ENCODE data around the gene ORAI1. TPM values are rescaled to one million over a fixed set of nuclear protein-coding genes. Genes with fewer than 3 reads are reported as not detected.

ORAI1 gene
- 7.9 and 8.2 TPM in 2 replicates for total RNA-seq

DNA sequence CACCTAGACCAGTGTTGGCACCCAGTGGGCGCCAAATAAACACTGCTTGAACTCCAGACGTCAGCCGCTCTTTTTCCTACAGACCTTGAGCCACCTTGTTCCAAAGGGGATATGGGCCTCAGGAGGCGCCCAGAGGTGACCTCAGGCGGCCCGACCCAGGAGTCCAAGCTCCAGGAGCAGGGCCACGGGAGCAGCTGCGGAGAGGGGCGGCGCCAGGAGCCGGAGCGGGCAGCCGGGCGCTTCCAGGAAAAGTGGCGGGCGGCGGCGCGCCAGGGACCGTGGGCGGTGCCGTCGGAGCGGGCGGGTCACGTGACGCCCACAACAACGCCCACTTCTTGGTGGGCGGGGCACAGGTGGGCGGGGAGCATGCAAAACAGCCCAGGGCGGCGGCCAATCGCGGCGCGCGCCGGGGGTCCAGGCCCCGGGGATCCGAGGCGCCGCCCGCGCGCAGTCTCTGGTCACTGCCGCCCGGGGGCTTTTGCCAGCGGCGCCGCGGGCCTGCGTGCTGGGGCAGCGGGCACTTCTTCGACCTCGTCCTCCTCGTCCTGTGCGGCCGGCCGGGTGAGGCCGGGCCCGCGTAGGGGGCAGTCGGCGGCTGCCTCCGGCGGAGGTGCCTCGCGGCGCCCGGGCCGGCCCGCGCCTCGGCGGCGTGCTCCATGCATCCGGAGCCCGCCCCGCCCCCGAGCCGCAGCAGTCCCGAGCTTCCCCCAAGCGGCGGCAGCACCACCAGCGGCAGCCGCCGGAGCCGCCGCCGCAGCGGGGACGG, at the start of gene ORAI1:
TSS of gene ORAI1 (plus strand) at position 444 of the 766 bp plus-strand sequence.

DNA sequence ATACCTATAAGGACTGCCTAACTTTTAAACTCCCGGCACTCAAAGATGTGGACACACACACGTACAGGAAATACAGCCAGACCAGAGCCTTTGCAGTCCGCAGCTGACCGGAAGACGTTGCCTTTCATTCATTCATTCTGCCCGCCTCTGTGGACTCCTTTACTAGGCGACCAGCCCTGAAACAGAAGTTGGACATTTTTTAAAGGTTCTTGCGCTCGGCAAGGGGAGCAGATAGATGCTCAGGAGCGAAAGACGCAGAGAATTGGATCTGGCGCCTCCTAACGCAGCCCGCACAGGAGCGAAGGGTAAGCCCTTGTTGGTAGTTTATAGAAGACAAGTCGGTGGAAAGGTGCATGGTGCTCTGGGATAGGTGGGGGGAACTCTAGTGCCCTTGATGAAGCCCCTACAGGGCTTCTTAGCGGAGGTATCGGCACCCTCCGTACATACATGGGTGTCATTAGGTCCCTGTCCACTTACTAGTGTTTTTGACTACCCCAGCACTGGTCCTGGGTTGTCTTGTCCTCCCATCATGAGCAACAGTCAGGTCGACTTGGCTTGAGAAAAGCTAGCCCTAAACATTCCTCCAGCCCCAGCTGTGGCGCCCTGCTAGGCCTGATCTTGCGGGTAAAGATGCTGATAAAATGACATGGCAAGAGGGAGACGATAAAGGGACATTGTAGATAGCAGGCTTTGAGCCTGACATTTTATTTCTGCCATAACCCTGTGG, 45.2 kb upstream of the ORAI1 start, which contains the start of gene KDM2B:
TSS of gene KDM2B (minus strand) at position 65 of the 727 bp plus-strand sequence. CDS start 112 bp downstream, outside the sequence.

DNA sequence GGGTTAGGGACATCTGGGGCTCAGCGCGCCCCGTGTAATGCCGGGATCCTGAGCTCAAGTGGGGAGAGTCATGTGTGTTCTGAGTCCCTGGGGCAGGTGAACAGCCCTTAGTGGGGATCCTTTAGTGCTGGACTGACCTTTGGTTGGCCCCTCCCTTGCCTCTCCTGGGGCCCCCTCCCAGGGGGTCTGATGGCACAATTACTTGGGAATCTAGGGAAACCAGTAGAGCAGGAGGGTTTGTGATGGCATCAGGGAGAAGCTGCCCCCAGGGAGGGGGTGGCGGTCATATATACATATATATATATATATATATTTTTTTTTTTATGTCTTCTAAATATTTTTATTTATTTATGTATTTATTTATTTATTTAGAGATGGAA, 43.2 kb downstream of the ORAI1 start, which contains the start of gene MORN3:
TSS of gene MORN3 (minus strand) at position 134 of the 380 bp plus-strand sequence. CDS start 171 bp downstream, outside the sequence.

Other genes with a start within 250 kb of the ORAI1 start
- gene RNF34, start 226.4 kb upstream of the ORAI1 start, total RNA-seq = 74.3 and 98.6 TPM in 2 replicates
- 20.6 and 27.0 TPM in 2 replicates for gene KDM2B, start 45.5 kb upstream of the ORAI1 start, total RNA-seq
- 1.4 and 1.5 TPM in 2 replicates for gene MORN3, start 43.1 kb downstream of the ORAI1 start, total RNA-seq
- gene TMEM120B, start 86.2 kb downstream of the ORAI1 start, total RNA-seq = 5.6 and 5.9 TPM in 2 replicates
- 2.0 and 3.7 TPM in 2 replicates for gene RHOF, start 167.2 kb downstream of the ORAI1 start, total RNA-seq
- gene SETD1B, start 177.5 kb downstream of the ORAI1 start, total RNA-seq = 2.4 and 4.1 TPM in 2 replicates
- gene HPD, start 232.3 kb downstream of the ORAI1 start, total RNA-seq = 4.7 and 19.3 TPM in 2 replicates